GM23248 (cell line): Measurements from ENCODE around the gene SUFU.

Source experiments
- EZH2 ChIP-seq: fragments of 200-600 bp; sonication (generic); IDR thresholded peaks from 2 replicates; pipeline ENCODE4 v1.6.1; 2018; ENCODE audit warnings: antibody characterized with exemption, mild to moderate bottlenecking; ENCODE audit not compliant: insufficient read depth, poor library complexity, severe bottlenecking
- EZH2phosphoT487 ChIP-seq: fragments of 200-600 bp; sonication (generic); IDR thresholded peaks from 2 replicates; pipeline ENCODE4 v1.6.1; 2018; ENCODE audit warnings: antibody characterized with exemption, moderate library complexity, mild to moderate bottlenecking, low read depth; ENCODE audit not compliant: insufficient read depth

DNA sequence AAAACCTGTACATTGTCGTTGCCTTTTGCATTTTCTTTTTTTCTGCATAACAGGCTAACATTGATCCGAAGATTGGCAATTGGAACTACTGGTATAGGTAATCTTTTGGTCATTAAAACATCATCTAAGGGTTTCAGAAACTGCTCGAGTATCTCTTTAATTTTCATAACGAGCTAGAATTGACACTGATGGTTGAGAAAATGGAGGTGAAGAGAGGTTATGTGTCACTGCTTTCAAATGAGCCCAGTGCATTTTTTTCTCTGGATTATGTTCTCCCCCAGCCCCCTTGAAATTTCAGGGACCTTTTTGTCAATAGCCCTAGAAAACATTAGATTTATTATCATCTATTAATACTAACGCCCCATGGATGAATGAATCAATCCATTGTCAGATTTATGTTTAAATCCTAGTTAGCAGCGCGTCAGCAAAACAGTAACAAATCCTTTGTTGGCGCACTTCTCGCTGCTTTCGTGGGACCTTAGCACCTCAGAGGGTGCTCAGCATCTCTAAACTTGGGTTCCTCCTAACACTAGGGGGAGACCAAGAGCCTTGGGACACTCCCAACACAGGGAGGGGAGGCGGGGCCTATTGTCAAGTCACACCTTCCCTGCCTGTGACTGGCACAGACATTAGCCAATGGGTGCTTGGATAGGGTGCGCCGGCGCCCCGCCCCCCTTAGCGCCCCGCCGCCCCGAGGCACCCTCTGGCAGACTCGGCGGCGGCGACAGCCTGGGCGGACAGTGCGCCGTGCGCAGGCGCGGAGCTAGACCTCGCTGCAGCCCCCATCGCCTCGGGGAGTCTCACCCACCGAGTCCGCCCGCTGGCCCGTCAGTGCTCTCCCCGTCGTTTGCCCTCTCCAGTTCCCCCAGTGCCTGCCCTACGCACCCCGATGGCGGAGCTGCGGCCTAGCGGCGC, at the start of gene SUFU:
- TF ChIP-seq EZH2 (no peak), EZH2phosphoT487 (no peak)
